ENCODE results near the gene MPC1L.

MPC1L gene

GRCh38 chrX:40632199-40632598 is 9.0 kb downstream of the MPC1L start:
- no peak for DNase-seq (ENCODE audit: low spot score)

DNA sequence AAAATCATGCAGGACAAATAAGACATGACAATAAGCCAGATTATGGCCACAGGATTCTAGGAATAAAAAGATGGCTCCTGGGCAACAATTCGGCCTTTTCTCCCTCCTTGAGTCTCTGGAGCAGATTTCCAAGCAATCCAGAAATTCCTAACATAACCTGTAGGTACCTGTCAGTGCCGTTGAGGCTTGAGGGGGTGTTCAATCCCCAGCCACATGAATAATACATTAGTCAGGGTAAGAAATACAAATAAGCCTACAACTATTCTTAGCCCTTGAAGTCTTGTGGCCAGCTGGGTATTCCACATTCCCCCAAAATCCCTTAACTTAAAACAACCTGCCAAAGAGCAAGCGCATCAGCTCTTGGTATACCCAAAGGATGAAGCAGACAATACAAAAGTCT is 14.5 kb downstream of the MPC1L start:
- no peak for DNase-seq (ENCODE audit: low spot score)

DNA sequence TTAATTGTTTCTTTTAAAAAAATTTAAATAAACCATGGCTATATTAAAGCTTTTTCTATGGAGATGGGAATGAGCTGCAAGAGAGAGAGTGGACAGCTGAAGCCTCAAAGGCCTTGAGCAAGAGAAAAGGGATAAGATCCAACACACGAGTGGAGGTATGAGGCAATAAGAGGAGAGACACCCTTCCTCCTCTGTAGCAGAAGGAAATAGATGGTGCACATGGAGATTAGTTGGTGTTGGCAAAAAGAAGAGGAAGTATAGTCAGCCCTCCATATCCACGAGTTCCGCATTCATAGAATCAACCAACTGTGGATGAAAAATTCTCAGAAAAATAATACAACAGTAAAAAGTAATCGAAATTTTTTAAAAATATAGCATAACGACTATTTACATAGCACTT is 20.9 kb downstream of the MPC1L start:
- no peak for DNase-seq (ENCODE audit: low spot score)

DNA sequence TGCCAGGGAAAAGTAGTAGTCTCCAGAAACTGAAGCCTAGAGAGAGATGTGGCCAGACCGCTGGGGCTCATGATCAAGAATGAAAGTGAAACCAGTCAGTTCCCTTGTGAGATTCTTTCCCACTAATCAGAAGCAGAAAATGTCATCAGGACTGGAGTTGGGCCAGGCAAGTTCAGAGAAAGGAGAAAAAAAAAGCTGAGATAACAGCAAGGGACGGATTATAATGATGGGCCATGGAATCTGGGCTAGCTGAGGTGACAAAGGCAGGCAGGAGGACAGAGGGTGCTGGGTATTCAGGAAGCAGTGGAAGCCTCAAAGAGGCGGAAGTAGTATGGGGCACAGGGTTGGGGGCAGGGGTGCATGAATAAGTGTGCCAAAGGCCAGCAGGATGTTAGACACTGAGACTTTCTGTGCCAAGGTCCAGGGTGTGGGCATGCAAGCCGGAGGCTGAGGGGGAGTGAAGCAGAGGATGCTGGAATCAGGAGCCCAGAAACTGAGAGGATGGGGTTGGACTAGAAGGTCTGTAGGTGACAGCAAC is 21.7 kb downstream of the MPC1L start:
- peak; percentile 43 for DNase-seq (ENCODE audit: low spot score)

- DNase-seq (ENCODE audit: low spot score), result no peak
These were observed 23.5 kb downstream of the MPC1L start for GRCh38 chrX:40646489-40647306.

DNA sequence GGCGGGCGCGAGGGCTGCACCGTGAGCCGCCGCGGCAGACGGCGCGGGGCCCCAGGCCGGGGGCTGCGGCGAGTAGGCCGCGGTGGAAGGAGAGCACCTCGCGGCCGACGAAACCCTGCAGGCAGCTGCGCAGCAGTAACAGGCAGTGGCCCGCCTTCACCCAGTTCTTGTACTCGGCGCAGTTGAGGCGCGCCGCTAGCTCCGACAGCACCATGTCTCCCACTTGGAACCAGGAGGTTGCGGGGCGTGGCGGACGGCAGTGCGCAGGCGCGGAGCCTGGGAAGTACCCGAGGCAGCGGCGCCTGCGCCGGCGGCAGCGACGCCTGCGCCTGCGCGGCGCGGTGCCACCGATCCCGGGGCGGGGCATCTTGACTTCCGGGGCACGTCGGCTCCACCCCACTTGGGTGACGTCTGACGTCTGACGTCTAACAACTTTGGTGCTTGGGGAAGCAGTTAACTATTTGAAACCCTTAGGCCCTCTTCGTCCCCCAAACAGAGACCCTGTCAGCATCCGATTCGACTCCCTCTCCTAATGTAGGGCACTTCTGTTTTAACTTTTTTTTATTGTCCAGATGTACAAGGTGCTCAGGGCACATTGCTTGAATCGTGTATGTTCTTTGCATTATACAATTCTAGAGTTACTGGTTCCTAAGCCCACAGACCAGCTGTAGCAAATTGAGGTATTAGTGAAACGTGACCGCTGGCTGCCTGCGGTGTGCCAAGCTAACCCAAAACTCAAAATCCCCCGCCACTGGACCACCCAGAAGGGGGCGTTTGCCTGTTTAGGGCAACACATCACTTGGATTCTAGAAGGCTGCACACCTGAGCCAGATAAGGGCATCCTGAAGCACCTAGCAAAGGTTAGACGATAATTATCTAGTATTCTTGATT is 24.3 kb downstream of the MPC1L start, which contains the start of gene CXorf38:
CXorf38 (minus strand) TSS at position 255 of the 891 bp plus-strand sequence; CDS start at position 214, 41 bp downstream.
- DNase-seq (ENCODE audit: low spot score), result peak; percentile 77

GRCh38 chrX:40651620-40652223 is 28.5 kb downstream of the MPC1L start:
- peak; percentile 63 for DNase-seq (ENCODE audit: low spot score)

DNA sequence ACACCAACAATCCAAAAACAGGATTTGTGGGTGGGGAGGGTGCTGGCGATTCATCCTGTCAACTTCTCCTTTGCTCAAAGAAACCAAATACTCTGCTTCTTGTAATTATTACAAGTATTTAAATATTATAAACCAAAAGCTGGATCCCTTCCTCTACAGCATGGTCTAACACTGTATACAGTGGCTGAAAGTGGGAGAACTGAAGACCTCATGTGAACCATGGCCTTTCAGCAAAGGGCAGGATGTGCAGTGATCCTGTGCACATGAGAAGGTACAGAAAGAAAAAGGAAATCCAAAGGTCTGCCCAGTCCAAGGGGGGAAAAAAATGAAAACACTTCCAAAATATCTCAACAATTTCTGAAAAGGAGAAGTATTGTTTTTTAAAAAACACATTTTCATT is 29.4 kb downstream of the MPC1L start:
- no peak for DNase-seq (ENCODE audit: low spot score)

- no peak for DNase-seq (ENCODE audit: low spot score)
These were observed 30.3 kb downstream of the MPC1L start for GRCh38 chrX:40653535-40653934.

DNA sequence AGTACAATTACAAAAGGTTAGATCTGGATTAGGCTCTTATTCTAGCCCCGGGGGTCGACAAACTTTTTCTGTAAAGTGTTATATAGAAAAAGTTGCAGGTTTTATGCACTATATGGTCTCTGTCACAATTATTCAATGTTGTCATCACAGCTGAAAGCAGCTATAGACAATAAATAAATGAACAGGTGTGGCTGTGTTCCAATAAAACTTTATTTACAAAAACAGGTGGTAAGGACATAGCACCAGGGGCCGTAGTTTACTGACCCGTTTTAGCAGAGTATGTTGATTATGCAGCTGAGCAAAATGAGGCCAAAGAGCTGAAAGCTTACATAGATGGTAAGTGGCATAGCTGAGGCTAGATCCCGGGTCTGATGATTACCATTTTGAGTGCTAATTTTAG is 37.2 kb downstream of the MPC1L start:
- DNase-seq (ENCODE audit: low spot score), result no peak

DNA sequence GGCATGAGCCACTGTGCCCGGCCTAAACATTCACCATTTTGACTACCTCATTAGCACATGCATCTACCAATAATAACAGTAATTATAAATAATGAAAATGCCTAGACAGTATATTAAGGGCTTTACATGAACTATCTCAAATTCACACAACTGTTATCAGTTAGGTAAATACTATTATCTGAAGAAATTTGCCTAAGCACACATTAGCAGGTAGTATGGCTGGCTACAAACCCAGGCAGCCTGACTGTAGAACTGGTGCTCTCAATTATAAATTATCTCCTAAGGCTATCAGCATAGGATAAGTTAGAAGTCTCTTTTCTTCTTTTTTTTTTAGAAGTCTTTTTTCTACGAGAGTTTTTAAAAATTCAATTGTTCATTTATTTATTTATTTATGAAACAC is 38.3 kb downstream of the MPC1L start:
- no peak for DNase-seq (ENCODE audit: low spot score)

DNA sequence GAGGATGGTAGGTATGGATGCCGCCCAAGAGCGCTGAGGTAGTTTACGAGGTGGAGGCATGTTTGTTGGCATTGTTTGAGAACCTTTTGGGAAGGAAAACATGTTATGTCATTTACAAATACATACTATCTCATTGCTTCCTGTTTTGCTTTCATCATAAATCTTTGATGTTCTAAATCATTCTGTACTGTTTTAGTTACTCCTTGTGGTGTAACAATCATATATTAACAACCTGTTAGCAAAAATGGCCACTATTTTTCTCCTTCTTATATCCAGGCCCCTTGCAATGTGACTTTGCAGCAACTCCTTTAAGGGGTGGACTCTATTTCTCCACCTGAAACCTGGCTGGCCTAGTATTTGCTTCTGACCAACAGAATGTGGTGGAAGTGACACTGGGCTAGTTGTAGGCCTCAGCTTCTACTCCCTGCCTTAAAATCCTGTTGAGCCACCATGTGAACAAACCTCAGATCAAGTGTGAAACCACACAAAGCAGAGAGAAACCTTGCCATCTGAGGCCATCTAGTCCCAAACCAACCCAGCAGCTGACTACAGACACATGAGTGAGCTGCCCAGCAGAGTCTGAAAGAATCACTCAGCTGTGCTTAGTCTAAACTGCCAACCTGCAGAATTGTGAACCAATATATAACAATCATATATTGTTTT is 40.0 kb downstream of the MPC1L start:
- DNase-seq (ENCODE audit: low spot score), result no peak

GRCh38 chrX:40663880-40664630 is 40.8 kb downstream of the MPC1L start:
- no peak for DNase-seq (ENCODE audit: low spot score)

- no peak for DNase-seq (ENCODE audit: low spot score)
These were observed 47.9 kb downstream of the MPC1L start for GRCh38 chrX:40671126-40671525.
